GM12891 (cell line): ENCODE results near the gene GBP7.

ENCODE experiments used
- DNase-seq: peaks from one replicate; pipeline ENCODE4 v3.0.0; 2011; ENCODE audit warnings: low spot score; ENCODE audit not compliant: insufficient read length
- FAIRE-seq: peaks from 2 replicates; lab custom pipeline; 2011; peaks lifted over from hg19 to GRCh38; lab: Jason Lieb, UNC
- PAX5 ChIP-seq: IDR thresholded peaks from 2 replicates; pipeline ENCODE4 v1.6.1; 2011; ENCODE audit warnings: low read length, moderate library complexity, mild to moderate bottlenecking; ENCODE audit not compliant: insufficient read depth, severe bottlenecking
- POLR2A ChIP-seq: IDR thresholded peaks from 2 replicates; pipeline ENCODE4 v1.6.1; 2011; ENCODE audit warnings: low read depth, low read length, control low read depth
- POLR2AphosphoS5 ChIP-seq: IDR thresholded peaks from 2 replicates; pipeline ENCODE4 v1.6.1; 2011; ENCODE audit warnings: low read depth, low read length, control low read depth
- POU2F2 ChIP-seq: IDR thresholded peaks from 2 replicates; pipeline ENCODE4 v1.6.1; 2011; ENCODE audit warnings: low read depth, mild to moderate bottlenecking, control low read depth, low read length, moderate library complexity
- SPI1 ChIP-seq: IDR thresholded peaks from 2 replicates; pipeline ENCODE4 v1.6.1; 2011; ENCODE audit warnings: low read depth, low read length, control low read depth
- TAF1 ChIP-seq: IDR thresholded peaks from 2 replicates; pipeline ENCODE4 v1.6.1; 2011; ENCODE audit warnings: low read depth, low read length, control low read depth

The GBP7 gene

DNA sequence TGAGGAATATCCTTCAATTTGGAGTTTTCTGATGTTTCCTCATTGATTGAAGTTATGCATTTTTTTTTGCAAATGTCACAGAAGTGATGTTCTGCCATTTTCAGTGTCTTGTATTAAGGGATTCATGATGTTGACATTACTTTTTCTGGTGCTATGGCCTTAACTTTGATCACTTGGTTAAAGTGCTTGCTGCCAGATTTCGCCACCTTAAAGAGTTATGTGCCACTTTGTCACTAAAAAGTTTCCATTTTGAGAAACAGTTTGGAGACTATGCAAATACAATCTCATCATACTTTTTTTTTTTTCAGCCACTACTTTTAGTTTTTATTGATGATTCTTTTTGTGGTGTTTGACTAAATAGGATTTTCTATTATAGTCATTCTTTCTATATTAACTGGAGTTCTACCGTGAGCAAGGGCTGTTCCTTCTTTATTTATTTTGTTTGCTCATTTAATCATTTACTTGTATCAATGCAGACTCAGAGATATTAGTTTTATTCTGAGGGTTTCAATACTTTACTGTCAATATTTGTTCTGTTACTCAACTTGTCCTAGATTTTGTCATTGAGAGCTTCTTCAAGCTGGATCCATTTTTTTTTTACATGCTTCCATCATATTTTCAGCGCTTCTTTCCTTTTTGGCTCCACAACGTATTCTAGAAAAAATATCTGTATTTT, 3.2 kb downstream of the GBP7 start:
- TF ChIP-seq POLR2AphosphoS5 (no peak), SPI1 (no peak), TAF1 (no peak), POLR2A (no peak), POU2F2 (no peak), PAX5 (no peak)
- DNase-seq (no peak), FAIRE-seq (no peak)

DNA sequence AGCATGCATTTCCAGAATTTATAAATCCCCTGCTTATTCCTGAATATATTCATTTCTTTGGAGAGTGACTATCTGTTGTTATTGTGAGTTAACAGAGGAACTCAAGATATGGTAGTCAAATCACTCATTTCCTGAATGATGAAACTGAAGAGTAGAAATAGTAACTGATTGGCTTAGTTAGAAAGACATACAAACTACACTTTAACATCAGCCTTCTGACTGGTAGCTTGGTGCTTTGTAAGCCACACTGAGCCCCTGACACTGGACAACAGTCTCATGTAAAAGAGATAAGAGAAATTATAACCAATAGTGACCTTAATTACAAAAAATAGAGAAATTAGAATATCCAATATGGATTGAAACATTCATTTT, 4.8 kb downstream of the GBP7 start:
- DNase-seq (no peak), FAIRE-seq (peak; percentile 50)
- TF ChIP-seq POLR2A, result no peak
- no peak for TF ChIP-seq POU2F2
- no peak for TF ChIP-seq PAX5
- TF ChIP-seq POLR2AphosphoS5, result no peak
- TF ChIP-seq SPI1, result no peak
- no peak for TF ChIP-seq TAF1

DNA sequence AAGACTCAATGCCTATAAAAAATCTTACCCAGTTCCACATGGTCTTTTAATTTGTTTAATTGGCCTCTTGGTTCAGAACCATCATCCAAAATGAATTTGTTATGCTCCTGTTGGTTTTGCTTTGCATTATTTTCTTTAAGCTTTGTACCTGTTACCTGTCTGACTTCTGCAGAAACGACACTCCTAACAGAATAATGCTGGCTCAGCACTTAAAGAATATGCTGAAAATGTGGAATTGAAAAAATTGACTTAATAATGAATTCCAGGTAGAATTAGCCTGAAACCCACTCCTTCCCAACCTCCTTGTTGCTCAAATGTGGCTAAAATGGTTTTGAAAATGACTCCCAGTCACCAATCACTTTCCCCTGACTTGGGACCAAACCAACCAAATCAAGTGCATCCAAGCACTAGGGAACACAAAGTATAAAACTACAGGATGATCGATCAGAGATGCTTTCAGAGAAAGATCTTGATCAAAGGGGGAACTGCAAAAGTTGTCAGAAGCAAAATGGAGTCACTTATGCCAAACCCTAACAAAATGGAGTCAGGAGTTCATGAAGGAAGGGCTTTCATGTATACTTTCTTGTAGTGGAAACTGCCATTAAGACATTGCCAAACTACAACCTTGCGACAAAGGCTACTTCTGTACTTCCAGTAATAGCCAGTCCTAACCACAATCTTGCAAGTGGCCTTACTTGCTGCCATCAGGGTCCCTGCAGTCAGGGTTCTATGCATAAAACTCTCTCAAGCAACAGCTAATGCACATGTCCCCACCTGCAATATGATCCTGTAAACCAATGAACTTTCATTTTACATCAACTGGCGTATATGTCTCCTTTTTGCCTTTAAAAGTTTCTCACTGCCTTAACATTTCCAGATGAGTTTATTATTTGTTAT, 5.4 kb downstream of the GBP7 start:
- TF ChIP-seq POU2F2 (no peak), TAF1 (no peak), POLR2A (no peak), POLR2AphosphoS5 (no peak), PAX5 (no peak), SPI1 (no peak)
- DNase-seq (no peak), FAIRE-seq (no peak)

DNA sequence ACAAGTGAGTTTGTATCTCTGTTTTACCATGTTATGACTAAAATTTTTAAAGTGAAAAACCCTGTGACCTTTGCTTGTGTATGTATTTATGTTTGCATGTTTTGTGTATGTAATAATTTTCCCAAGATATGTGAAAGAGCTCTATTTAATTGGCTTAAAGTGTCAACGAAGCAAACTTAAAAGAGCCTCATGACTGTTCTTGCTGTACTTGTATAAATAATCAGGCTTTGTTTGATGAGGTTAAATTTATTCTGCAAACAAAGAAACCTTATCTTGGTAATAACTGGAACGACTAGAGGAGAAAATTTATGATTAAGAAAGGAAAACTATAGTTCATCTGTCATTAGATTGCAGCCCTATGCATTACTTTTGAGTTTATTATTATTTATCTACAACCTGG, 6.6 kb downstream of the GBP7 start:
- no peak for DNase-seq
- no peak for FAIRE-seq
- TF ChIP-seq POLR2AphosphoS5, result no peak
- TF ChIP-seq SPI1, result no peak
- TF ChIP-seq POLR2A, result no peak
- no peak for TF ChIP-seq TAF1
- no peak for TF ChIP-seq POU2F2
- no peak for TF ChIP-seq PAX5

DNA sequence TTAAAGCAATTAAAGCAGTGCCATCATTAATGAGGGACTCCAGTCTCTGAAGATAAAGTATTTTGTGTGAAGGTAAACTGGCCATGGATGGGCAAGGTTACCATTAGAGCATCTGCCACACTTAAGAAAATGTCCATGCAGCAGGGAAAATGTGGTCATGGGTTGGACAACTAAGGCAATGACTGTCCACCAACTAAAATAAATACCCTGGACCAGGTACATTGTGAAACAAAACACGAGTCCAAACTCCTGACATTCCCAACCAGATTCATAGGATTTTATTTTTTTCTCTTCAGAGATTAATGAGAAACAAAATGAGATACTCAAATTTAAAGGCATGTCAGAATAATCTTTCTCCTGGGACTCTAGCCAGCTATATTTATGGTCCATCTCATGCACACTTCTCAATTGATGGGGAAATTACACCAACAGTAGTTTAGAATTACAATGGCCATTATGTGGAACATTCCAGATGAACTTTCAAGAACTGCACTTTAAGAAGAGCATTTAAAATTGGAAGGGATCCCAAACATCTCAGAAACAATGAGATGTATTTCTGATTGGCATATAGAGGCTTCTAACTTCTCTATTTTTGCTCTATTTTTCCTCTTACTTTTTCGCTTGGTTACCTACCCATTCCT, 8.1 kb downstream of the GBP7 start:
- TF ChIP-seq TAF1, result no peak
- FAIRE-seq, result no peak

DNA sequence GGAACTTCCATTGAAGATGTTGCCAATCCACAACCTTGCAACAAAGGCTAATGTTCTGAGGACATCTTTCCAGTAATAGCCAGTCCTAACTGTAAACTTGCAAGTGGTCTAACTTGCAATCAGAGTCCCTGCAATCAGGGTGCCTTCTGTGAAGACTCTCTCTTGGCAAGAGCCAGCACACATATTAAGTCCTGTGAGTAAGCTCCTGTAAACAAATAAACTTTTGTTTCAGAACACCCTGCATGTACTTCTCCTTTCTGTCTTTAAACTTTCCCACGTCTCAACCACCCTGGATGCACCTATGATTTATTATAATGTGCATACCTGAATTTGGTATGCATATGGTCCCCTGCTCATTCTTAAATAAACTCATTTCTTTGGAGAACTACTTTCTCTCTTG, 9.1 kb downstream of the GBP7 start:
- TF ChIP-seq POLR2A (no peak), PAX5 (no peak), POU2F2 (no peak), TAF1 (no peak), SPI1 (no peak), POLR2AphosphoS5 (no peak)
- FAIRE-seq (no peak), DNase-seq (no peak)

More for the DNA sequence above, 8.1 kb downstream of the GBP7 start:
- no peak for DNase-seq

DNA sequence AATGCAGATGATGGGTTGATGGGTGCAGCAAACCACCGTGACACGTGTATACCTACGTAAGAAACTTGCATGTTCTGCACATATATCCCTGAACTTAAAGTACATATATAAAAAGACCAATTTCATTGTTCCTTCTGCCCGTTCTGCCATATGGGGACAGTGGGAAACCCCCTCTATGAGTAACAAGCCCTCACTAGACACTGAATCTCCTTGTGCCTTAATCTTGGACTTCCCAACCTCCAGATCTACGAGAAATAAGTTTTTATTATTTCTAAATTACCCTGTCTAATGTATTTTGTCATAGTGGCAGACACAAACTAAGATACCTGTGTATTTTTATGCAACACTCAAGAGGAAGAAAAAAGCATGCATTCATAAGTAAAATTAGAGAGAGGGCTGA, 10.0 kb downstream of the GBP7 start:
- FAIRE-seq (no peak), DNase-seq (no peak)
- TF ChIP-seq POLR2AphosphoS5 (no peak), POLR2A (no peak), SPI1 (no peak), PAX5 (no peak), POU2F2 (no peak), TAF1 (no peak)

DNA sequence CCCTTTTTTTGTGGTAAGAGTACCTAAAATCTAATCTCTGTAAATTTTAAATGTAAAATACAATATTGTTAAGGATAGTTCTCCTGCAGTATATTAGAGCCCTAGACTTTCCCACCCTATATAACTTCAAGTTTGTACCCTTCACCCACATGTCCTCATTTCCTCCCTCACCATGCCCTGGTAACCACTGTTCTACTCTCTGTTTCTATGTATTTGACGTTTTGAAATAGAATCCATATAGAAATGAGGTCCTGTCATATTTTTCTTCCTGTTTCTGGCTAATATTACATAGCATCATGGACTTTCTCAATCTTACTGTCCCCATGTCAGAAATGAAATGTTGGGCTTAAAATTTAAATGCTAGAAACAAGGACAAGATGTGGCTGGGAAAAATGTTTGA, 24.8 kb downstream of the GBP7 start:
- DNase-seq, result no peak
- no peak for FAIRE-seq
- no peak for TF ChIP-seq PAX5
- TF ChIP-seq TAF1, result no peak
- TF ChIP-seq POU2F2, result no peak
- TF ChIP-seq POLR2AphosphoS5, result no peak
- TF ChIP-seq SPI1, result no peak
- no peak for TF ChIP-seq POLR2A

DNA sequence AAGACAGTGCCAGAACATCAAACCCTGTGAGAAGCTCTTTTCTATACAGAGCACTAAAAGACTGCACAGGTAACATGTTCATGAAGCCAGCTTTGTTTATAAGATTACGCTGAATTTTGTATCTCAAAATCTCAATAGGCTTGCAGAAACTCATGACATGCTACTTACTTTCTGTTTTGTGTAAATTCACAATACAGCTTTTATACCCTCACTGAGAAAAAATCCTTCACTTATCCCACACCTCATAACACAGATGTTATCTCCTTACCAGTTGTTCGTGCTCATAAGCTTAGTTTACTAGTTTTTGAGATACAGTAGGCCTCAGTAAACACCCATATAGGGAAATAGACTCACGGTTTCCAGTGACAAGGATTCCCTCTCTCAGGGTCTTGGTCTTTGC, 25.8 kb downstream of the GBP7 start:
- DNase-seq, result no peak
- no peak for FAIRE-seq
- TF ChIP-seq TAF1, result no peak

DNA sequence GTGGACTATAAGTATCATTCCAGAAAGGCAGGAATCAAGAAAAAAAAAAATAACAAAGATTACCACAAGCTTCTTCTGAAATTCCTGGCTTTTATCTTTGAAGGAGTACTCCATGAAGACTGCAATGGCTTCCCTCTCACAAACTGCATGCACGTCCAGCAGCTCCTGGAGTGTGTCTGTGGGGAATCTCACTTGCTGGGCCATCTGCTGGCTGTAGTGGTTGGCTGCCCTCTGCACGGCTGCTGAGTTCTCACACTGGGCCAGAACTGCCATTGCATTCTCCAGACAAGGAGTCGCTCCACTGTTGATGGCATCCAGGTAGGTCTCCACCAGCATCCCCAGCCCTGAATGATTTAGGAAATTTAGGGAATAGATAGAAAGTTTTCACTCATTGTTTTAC, 26.6 kb downstream of the GBP7 start:
- DNase-seq (no peak), FAIRE-seq (no peak)
- TF ChIP-seq POU2F2, result no peak
- TF ChIP-seq PAX5, result no peak
- TF ChIP-seq SPI1, result no peak
- TF ChIP-seq POLR2AphosphoS5, result no peak
- no peak for TF ChIP-seq POLR2A
- TF ChIP-seq TAF1, result no peak
